Smooth muscle cell (in vitro differentiated cells): Measurements from ENCODE around the gene DPCD. TPM values are rescaled to one million over a fixed set of nuclear protein-coding genes. Genes with fewer than 3 reads are reported as not detected.

Source experiments
- microRNA-seq: library from miRNA; unstranded; fragments of <30 nt; microRNA quantifications from one replicate; pipeline ENCODE4, GENCODE V29; 2016; ENCODE audit warnings: borderline number of aligned reads
- polyA plus RNA-seq: library from polyadenylated mRNA; unstranded; fragments of >200 nt; fragmentation: Nextera tagmentation; extraction: Ambion mirVana; gene quantifications from 2 replicates; pipeline ENCODE4 v1.2.1, GENCODE V29; 2016
- small RNA-seq: library from RNA; depleted of rRNA; stranded (forward); fragments of <200 nt; gene quantifications from one replicate; pipeline ENCODE3, GENCODE V24; 2014
- total RNA-seq: library from RNA; depleted of rRNA; stranded (reverse); fragments of >200 nt; gene quantifications from 2 replicates; pipeline ENCODE4 v1.2.3, GENCODE V29; 2014

The DPCD gene
- total and polyA plus RNA-seq, 2 experiments from 2014 or later, result 116 to 150 TPM

Small RNA genes lying within 50 kb of the gene (microRNA-seq; reads per million reads assigned to microRNA genes)
- gene MIR3158-1 (not detected), gene MIR3158-2 (not detected)

Small RNA genes lying within 50 kb of the gene (small RNA-seq; reads per million reads assigned to genes)
- gene MIR3158-1 (not detected), gene RNU6-1165P (0.16 reads per million)

Other genes with a start within 250 kb of the DPCD start
- 16.8 and 18.5 TPM in 2 replicates for gene BTRC, start 234.2 kb upstream of the DPCD start, total RNA-seq
- 9.6 and 14.7 TPM in 2 replicates for gene BTRC, start 234.2 kb upstream of the DPCD start, polyA plus RNA-seq
- 9.9 and 14.6 TPM in 2 replicates for gene POLL, start 64 bp upstream of the DPCD start, total RNA-seq
- 15.1 and 18.1 TPM in 2 replicates for gene POLL, start 64 bp upstream of the DPCD start, polyA plus RNA-seq
- 12.0 and 12.1 TPM in 2 replicates for gene FBXW4, start 106.8 kb downstream of the DPCD start, total RNA-seq
- gene FBXW4, start 106.8 kb downstream of the DPCD start, polyA plus RNA-seq, result 7.2 and 11.7 TPM in 2 replicates
- not detected in 2 replicates for gene FGF8, start 187.8 kb downstream of the DPCD start, total RNA-seq
- gene FGF8, start 187.8 kb downstream of the DPCD start, polyA plus RNA-seq, result not detected in 2 replicates
- gene NPM3, start 195.1 kb downstream of the DPCD start, total RNA-seq, result 65.0 and 82.0 TPM in 2 replicates
- gene NPM3, start 195.1 kb downstream of the DPCD start, polyA plus RNA-seq, result 10.2 and 10.5 TPM in 2 replicates
- 98.6 and 135 TPM in 2 replicates for gene OGA, start 230.1 kb downstream of the DPCD start, total RNA-seq
- 54.8 and 78.5 TPM in 2 replicates for gene OGA, start 230.1 kb downstream of the DPCD start, polyA plus RNA-seq